ENCODE measurements around the gene FSD2.

The FSD2 gene, protein sequence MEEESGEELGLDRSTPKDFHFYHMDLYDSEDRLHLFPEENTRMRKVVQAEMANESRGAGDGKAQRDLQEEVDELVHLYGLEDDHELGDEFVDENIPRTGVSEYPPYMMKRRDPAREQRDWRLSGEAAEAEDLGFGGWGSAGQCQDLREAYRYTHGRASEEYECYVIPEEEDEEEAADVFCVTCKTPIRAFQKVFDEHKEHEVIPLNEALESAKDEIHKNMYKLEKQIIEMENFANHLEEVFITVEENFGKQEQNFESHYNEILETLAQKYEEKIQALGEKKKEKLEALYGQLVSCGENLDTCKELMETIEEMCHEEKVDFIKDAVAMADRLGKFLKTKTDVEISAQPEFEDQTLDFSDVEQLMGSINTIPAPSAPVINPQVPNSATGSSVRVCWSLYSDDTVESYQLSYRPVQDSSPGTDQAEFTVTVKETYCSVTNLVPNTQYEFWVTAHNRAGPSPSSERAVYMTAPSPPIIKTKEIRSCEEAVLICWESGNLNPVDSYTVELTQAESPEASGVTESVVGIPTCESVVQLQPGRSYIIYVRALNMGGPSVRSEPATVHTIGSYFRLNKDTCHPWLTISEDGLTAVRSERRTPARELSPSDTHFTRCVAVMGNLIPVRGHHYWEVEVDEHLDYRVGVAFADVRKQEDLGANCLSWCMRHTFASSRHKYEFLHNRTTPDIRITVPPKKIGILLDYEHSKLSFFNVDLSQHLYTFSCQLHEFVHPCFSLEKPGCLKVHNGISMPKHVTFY

DNA sequence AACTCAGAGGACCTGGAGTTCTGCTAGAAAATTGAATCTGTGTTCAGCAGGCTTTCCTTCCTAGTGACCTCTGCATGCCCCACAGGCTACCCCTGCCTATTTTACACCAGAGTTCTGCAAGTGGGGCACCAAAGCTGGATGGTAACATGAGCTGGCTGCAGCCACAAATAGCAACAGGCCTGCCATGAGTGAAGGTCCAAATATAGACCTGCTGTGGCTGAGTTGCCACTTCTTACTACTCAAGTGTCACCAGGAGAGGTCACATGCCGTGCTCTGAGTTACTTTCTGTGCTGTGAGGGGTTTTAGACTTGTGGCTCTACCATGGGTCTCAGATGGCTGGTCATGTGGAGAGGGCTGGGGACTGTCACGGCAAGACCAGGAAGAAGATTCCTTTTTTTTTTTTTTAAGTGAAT, at the start of gene FSD2:
Gene FSD2, minus strand, starts transcription at position 76 of the 413 bp plus-strand sequence. CDS start 18,679 bp downstream, outside the sequence.
- DNase-seq: no peak

DNA sequence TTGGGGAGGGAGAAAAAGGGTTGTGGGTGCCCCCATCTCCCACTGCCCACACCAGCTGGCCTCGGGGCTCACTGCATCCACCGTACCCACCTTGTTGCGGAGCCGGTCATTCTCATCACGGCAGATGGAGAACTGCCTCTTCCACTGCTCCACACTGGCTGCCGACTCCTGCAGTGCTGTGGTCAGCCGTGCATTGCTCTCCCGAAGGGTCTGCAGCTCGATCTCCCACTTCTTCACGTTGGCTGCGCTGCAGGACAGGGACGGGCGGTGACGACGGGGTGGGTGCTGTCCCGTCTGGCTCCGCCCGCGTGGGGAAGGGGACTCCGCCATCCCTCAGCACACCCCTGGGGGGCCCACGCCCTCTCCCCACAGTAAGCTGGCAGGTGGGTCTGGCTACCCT, 48.7 kb upstream of the FSD2 start:
- no peak for DNase-seq

DNA sequence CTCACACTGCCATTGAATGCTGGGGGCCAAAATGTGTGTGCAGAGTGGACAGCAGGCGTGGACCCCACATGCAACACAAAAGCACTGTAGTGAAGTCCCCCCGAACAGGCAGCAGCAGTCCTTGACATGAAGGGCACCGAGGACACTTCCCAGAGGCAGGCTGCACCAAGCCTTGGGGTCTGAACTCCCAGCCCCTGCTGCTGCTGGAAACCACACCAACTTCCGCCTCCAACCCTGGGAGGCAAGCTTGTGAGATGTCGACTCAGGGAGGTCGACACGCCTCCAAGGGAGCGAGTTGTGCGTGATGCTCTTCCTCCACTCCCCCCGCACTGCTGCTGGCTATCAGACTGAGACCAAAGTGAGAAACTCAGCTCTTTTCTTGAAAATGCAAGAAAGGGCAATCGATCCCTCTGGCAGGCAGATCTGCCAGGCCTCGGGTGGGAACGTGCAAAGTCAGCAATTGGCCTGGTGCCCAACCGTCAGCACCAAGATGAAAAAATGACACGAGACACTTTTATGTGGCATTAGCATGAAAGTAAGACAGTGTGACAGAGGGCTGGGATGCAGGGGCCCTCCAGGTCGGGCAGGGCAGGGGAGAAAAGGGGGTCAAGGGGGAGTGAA, 47.2 kb upstream of the FSD2 start:
- no peak for DNase-seq

- no peak for DNase-seq
Measured at GRCh38 chr15:82851981-82852511, 46.2 kb upstream of the FSD2 start.

DNA sequence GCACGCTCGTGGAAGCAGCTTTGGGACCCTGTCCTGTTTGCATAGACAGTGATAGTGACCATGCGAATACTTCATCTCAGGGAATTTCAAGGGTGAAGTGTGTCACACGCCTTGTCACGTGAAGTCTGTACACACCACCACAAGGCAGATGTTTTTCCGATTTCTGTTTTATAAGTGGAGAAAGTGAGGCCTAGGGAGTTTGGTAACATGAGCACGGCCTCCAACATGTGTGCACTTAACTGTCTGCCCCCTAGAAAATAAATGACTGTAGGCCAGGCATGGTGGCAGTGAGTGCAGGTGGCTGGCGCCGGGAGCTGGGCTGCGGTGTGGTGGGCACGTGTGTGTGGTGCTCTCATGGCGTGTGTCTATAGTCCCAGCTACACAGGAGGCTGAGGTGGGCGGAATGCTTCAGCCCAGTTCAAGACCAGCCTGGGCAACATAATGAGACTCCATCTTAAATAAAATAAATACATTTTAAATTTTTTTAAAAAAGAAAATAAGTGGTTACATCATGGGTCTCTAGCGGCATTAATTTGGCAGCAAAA, 45.5 kb upstream of the FSD2 start:
- DNase-seq: no peak

DNA sequence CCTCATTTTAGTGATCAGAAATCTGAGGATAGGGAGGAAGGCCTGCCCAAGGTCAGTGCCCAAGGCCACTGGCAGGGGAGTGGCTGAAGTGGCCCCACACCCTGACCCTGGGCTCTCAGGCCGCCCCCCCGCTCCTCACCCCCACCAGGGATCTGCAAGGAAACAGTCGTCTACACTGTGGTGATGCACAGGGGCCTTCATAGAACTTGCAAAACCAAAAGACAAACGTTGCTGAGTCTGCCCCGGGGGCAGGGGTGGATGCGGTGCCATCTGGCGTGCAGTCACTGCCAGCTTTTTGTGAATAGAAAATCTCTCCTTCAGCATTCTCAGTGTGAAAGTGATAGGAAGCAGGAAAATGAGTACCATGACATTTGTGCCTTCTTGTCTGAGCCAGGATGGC, 44.9 kb upstream of the FSD2 start:
- no peak for DNase-seq

DNA sequence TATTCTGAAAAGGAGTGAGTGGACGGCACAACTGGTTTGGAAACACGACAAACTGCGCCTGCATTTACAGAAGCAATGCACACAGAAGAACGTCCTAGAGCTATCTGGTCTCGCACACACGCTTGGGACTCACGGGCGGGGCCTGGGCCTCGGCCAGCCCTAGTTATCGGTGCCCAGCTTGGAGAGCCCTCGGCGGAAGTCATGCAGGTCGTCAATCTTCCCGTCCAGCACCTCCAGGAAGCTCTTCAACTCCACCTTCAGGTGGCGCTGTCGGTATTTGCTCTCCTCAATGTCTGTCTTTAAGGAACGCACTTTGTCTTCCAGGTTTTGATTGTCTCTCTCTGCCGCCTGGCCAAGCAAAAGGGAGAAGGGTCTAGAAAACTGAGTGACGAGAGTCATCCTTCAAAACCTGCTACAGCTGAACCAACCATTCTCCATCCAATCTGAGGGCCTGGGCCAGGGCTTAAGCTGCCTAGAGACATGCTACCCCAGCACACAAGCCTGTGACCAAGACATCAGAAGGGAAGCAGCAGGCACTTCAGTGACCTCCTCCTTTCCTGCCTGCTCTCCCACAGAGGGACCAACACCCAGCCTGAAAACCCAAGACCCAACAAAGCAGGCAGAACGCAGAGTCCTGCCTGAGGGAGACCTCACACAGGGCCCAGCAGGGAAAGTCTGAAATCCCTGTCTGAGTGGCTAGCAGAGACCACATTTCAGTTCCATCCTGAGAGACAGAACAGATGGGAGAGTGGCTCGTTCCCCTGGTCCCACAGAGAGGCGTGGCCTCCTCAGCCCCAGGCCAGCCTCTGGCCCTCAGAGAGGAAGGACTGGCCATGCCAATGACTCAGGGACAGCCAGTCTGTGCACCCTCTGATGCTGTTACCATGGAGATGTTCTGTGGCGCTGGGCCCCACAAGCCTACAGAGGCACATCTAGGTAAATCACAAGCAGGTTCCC, 44.0 kb upstream of the FSD2 start:
- no peak for DNase-seq

- no peak for DNase-seq
Measured at GRCh38 chr15:82848241-82848993, 42.5 kb upstream of the FSD2 start.

- DNase-seq: no peak
Measured at GRCh38 chr15:82847703-82848102, 41.8 kb upstream of the FSD2 start.

GRCh38 chr15:82846621-82847020, 40.8 kb upstream of the FSD2 start:
- no peak for DNase-seq

DNA sequence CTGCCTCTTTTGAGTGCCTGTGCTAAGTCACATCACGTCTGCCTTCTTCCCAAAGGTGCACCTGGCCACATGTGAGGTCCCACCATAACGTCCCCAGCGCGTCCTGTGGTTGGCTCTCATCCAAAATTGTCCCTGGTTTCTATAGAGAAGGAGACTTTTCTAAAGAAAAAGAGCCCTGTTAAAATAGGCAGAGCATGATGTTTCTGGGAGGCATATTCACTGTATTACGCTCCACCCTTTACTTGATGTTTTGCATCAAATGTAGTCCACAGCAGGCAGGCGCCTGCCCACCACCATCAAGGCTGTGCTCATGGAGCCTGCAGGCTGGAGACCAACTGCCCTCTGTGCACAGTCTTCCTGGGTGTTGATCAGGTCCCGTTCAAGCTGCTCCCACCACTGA, 39.8 kb upstream of the FSD2 start:
- no peak for DNase-seq

DNA sequence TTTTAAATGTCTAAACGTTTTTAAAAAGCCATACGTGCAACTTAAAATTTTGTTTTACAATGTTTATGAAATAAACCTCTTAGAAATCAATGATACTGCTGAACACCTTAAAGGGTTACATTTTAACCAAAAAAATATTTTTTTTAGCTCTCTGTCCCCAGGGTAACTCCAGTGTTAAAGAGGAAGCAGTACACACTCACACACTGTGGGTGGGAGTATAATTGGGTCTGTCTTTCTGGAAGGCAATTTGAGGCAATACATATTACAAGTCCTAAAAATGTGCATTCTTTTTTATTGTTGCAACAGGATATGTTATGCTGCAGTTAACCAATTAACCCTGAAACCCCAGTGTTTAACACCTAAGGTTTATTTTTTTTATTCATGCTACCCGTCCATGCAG, 37.7 kb upstream of the FSD2 start:
- DNase-seq: no peak

DNA sequence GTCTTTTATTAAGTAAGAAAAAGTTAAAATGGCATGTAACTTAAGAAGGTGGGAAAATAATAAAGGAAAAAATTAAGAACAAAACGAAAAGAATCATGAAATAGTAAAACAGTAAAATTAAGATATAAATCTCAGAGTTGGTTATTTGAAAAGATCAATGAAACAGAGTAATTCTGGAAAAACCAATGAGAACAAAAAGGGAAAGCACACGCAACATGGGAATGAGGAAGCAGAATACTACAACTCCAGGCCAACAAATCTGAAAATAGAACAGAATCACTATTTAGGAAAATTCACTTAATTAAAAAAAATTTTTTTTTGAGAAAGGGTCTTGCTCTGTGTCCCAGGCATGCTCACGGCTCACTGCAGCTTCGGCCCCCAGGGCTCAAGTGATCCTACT, 34.3 kb upstream of the FSD2 start:
- no peak for DNase-seq

GRCh38 chr15:82839136-82839535, 33.3 kb upstream of the FSD2 start:
- no peak for DNase-seq

- no peak for DNase-seq
Measured at GRCh38 chr15:82838096-82838735, 32.3 kb upstream of the FSD2 start.

GRCh38 chr15:82835391-82835917, 29.6 kb upstream of the FSD2 start:
- no peak for DNase-seq

GRCh38 chr15:82833362-82833682, 27.5 kb upstream of the FSD2 start:
- no peak for DNase-seq

GRCh38 chr15:82832601-82833361, 26.9 kb upstream of the FSD2 start:
- no peak for DNase-seq

DNA sequence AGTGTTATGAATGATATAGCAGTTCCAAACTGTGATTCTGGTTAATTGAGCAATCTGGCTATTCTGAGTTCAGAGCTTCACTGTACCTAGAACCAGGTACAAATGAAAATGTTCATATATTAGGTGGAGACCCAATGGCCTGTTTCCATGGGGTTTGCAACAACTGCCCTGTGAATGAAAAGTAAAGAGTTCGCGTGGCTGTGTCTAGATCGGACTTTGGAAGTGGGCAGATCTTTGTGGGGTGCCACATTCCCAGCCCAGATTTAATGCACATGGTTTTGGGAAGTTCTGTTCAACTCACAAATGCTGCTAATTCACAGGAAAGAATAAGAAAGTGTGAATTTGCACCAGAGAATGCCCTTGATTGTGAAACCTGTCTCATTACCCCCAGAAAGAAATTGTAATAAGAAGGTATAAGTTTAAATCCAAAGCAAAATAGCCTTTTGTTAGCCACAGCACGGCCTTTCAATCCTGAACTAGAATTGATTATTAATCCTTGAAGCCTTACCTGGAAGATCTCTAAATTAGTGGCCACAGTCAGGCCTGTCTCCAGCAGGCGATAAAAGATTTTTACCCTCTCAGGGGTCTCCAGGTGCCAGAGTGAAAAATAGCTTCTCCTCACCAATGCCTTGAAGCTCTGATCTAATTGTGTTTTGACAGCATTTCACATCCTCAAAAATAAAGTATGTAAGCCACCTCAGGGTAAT, 26.2 kb upstream of the FSD2 start:
- DNase-seq: no peak

Measured in NCI-H1105 (cell line).